GM21381 (cell line): ENCODE results near the gene ATP6V0A4.
"Not testable (repeated sequence)": the region's sequence is repeated elsewhere in the genome, so short reads cannot be mapped to it uniquely, and the experiment has no call there.

Experiments used
- ATAC-seq: cut with Tn5 transposase; IDR thresholded peaks from one replicate; pipeline ENCODE4 v1.9.1; 2021; ENCODE audit warnings: mild to moderate bottlenecking, moderate library complexity; ENCODE audit not compliant: unreplicated experiment

ATP6V0A4 gene

DNA sequence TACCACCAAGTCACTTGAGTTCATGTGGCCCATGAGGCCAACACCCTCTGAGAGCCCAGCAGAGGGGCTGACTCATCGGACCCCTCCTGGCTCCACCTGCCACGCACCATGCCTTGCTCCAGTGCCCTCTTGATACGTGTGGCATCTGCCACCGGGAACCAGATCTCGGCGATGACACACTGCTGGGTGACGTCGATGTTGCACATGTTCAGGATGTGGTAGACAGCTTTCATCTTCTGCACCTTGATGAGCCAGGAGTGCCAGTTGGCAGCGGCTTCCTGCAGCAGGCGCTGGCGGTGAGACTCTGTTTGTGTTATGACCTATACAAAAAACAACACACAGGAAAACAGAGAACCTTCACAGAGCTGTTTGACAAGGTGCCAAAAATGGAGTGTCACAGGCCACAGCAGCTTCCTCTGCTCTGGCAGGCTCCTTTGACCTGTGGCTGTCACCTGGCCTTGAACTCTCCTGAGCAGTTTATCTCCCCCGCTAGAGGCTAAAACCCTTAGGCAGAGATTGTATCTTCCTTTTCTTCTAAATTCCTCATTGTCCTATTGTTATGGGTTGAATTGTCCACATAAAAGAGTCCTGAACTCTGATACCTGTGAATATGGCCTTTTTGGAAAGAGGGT, 45.4 kb downstream of the ATP6V0A4 start:
- ATAC-seq: peak; percentile 78

DNA sequence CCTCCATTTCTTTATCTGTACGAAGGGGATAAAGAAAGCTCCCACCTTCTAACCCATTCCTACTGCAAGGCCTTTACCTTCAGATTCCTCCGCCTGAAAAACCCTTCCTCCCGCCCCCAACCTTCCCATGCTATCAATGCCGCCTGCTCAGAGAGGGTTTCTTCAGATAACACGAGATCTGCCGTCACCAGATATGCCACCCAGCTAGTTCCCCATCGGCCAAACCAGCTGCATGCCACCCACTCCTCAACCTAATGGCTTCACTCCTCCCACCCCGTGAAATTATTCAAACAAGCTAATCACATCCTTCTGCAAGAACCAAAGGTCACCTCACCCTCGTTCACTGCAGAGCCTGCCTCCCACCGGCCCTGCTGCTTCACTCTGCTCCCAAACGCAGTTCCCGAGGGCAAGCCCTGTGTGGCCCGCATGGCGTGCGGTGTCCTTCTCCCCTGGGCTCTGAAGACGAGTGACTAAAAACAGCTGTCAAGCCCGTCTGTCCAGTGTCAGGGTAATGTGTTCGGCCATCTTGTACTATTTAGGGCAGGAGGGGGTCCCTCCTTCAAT, 47.0 kb downstream of the ATP6V0A4 start:
- no peak for ATAC-seq

DNA sequence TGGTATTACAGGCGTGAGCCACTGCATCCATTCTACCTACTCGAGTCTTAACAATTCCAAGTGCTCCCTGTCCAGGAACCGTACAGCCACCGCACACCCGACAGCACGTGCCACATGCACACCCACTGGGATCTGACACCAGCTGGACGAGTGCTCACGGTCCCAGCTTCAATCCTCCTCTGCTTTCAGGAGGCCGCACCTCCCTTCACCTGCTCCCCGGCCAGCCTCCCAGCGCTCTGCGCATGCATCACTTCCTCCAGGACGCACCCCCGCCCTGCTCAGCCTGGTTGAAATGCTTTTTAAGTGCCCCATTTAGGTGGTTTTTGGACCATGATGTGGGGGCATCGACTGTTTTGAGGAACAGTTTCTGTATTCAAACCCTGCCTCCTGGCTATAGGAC, 47.5 kb downstream of the ATP6V0A4 start:
- no peak for ATAC-seq

DNA sequence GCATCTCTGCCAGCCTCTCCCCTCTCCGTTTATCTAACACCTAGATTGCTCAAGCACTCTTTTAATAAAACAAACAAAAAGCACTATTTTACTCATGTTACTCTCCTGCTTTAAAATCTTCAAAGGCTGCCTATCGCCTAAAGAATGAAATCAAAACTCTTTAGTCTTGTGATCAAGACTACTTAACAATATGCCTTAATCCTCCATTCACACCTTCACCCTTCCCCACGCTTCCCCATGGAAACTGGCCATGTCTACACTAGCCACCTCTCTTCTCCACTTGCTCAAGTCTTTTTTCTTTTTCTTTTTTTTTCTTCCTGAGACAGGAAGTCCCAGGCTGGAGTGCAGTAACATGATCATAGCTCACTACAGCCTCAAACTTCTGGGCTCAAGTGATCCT, 48.0 kb downstream of the ATP6V0A4 start:
- no peak for ATAC-seq

DNA sequence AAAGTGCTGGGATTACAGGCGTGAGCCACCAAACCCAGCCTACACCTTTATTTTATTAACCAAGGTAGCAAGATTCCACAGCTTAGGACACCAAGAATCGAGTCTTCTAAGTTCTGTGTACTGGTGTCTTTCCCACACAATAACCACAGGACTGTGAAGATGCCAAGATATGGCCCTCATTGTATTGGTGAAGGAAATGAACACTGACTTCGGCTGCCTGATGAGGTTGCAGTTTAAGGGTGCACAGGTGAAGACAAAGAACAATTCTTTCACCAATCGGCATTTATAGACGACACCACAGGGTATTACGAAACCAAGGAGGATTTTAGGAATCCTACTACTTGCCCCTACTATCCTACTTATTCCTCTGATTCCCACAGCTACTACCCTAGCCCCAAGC, 49.3 kb downstream of the ATP6V0A4 start:
- ATAC-seq: no peak

DNA sequence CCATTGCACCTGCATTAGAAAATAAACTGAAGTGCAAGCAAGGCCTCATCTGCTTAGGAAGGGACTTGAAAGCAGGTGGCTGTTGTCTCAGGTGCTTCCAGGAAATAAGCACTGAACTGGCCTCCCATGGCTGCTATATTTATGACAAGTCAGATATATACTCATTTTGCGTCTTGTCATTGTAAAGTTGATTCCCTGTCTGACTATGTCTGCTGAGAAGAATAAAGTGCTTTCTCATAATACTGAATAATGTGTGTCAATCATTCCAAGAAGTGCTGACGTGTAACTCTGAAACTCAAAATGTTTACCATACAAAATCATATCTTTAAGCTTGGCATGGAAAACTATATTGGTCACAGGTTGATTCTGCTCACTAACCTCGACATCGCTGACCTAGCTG, 51.9 kb downstream of the ATP6V0A4 start:
- no peak for ATAC-seq

DNA sequence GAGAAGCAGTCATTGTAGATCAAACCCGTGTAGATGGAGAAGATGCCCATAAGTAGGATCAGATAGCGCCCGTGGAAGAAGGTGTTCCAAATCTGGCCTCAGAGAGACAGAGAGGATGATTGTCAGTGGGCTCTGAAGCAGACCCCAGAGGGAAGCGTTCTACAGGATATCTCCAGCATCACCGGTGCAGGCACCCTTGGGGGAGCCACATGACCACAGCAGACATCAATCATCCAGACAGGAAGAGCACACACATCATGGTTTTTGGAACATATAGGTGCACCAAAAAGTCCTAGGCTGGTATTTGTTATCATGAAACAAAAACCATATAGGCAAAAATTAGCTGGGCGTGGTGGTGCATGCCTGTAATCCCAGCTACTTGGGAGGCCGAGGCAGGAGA, 52.8 kb downstream of the ATP6V0A4 start:
- ATAC-seq: no peak

DNA sequence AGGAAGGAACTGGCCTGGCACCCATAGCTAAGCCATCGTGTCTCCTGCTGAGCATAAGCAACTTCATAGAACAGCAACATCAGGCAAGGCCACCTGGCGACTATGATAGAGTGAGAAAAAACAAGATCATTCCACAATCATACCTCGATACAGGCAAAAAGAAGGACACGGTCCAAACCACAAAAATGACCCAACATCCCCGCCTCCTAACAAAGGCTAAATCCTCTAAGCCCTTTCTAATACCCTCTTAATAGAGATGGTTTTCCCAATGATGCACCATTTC, 56.6 kb downstream of the ATP6V0A4 start:
- no peak for ATAC-seq

DNA sequence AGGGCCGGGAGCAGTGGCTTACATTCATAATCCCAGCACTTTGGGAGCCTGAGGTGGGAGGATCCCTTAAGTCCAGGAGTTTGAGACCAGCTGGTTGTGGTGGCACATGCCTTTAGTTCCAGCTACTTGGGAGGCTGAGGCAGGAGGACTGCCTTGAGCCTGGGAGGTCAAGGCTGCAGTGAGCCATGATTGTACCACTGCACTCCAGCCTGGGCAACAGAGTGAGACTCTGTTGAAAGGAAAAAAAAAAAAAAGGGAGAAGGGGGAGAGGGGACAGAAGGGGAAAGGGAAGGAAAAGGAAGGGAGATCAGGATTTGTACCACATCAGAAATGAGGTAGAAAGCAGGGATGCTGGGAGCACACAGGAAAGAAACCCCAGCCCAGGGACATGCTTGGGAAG, 58.1 kb downstream of the ATP6V0A4 start:
- ATAC-seq: no peak

DNA sequence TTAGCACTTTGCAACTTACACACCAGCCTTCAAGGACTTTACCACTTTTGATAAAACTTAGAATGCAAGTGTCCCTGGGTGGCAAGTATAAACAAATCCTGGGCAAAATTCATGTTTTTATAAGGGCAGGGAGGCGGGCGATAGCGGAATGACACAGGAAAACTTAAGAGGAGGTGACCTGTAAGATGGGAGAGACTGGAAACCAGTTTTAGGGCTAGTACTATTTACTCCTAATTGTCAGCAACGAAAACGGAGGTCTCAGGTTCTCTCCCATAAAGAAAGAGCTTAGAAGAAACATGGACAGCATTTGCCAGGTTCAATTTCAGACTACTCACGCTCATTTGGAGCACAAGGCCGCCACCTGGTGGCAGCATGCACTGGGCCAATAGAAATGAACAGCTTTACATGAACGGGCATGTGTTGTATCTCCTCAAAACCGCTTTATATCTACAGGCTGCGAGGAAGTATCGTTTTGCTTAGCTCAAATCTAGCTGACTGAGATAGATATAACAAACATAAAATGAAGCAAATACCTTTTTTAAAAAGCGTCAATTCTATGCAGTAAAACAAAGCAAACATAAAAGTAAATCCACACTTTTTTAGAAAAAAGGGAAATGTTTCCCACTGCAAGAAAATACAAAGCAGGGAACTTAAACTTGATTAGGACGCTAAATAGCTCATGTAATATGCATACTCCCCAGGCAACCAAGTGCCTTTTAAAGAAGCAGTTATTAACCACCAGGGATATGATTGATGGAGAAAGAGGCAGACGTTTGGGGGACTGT, 59.3 kb downstream of the ATP6V0A4 start:
- peak; percentile 82 for ATAC-seq

DNA sequence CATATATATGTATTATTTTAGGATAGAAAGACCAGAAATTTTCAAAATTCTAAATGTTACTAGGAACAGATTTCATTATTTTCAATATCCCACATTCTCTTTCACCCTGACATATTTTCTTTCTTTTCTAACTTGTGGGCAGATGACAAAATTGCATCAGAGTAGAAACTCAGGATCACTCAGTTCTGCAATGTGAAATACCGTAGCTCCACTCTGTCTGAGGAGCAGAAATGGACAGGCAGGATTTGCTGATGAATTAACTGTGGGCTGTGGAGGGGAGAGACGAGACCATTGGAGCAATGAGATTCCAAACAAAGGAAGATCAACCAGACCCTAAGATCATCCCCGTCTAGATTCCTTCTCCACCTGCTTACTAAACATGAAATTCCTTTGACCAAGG, 59.9 kb downstream of the ATP6V0A4 start:
- ATAC-seq: no peak

DNA sequence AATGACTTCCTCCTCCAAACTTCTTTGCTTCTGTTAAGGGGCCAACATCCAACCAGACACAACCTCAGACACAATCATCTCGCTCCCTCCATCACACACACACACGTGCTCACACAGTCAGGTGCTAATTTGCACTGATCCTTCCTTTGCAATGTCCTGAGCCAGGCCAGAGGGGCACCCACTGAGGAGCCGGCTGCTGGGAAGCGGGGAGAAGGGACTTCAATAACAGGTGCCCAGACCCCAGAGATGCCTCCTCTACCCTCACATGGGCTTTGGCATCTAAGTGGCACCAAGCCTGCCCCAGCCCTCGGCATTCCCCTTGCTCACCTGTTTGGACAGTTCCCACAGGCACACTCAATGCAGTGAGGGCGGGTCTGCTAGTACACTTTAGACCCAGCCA, 62.6 kb downstream of the ATP6V0A4 start:
- ATAC-seq: no peak

DNA sequence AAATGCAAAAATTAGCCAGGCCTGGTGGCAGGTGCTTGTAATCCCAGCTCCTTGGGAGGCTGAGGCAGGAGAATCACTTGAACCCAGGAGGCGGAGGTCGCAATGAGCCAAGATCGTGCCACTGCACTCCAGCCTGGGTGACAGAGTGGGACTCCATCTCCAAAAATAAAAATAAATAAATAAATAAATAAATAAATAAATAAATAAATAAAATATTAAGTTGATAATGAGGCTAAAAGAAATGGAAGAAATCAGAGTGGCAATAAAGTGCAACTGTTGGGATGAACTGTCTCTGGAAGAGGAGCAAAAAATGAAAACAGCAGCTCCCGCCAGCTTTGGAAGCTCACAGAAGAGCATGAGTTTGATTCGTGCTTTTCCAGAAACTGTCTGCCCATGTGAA, 66.3 kb downstream of the ATP6V0A4 start:
- ATAC-seq: not testable (repeated sequence)

DNA sequence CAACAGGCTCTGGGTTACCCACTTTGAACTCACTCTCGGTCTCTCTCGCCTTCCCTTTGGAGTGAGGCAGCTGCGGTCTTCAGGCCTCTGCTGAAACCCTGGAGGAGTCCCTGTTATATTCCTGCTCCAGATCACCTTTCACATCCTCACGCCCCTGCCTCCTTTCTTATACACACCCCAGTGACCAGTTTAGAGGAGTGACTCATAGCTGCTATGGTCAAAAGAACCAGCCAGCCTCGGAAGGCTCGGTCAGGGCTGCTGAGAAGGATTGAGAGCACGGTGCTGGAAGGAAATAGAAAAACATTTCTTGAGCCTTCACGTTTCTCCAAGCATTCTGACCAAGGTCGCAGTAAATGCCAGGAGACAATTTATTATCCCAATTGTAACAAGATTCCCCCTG, 68.6 kb downstream of the ATP6V0A4 start:
- no peak for ATAC-seq

DNA sequence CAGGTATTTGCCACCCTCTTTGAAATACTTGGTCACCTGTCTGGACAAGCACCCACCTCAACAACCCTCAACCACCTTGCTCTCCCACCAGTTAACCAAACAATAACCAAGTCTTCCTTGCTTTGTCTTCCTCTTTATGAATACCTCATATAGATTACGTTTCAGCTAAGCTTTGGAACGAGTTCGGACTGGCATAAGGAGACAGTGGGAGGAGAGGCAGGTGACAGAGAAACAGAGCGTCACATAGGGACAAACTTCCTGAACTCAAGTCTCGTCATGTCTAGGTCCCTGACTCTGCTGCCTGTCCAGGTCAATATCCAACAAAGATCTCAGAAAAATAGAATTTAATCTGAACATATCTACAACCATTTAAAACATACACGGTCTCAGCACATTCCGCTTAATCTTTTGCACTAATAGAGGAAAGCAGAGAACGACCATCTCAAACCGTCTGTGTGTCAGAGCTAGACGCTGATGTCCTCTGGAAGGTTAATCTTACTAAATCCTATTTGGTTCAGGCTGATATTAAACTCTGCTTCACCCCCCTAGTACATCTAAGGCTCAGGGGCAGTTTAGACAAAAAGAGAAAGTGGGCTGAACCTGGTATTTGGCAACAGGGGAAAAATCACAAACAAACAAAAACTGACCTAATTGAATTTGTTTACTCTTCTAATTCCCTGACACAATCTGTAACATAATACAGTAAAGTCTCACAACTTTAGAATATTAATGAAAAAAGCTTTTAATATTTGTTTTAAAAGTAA, 70.5 kb downstream of the ATP6V0A4 start:
- no peak for ATAC-seq

DNA sequence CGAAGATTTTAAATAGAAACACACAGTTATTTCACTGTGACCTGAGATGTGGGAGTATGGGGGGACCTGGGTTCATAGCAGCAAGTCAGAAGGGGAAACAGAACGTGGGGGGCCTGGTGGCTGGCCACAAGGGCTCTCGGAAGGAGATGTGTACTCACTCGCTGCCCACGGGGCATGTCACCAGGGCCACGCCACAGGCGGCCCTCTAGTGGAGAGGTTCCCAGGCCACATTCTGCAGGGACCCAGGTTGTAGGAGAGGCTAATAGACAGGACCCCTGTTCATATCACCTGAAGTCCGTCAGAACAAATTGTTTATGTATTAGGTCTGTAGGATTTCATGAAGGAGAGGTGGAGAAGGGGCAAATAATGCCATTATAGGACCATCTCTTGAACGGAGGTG, 71.7 kb downstream of the ATP6V0A4 start:
- no peak for ATAC-seq

DNA sequence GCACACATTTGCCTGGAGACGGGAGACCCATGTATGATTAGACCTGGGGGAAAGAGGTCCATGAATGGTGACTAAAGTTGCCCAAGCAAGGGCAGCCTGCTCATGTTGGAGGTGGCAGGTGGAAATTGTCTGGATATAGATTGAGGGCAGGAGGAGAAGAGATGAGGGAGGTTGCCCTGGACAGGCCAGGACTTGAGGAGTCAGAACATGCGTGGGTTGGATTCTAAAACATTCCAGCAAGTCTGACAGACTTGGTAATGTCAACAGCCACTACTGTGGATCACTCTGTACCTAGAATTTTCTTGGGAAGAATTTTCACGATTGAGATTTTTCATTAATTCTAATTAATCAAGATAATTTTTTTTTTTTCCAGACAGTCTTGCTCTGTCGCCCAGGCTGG, 77.7 kb downstream of the ATP6V0A4 start:
- no peak for ATAC-seq

DNA sequence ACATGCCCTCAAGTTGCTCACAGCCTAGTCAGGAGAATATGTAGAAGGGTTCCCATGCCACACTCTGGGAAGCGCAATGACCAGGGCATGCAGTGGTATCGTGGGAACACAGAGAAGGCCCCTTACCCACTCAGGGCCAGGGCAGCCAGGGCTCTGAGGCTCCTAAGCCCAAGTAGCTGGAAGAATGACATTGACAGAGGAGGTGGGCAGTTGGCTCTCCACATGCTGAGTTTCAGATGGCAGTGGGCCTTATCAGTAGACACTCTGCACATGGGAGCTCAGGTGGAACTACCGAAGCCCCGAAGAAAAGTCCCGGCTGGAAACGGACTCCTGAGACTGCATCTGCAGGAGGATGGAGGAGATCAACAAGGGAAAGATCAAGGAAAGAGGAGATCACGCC, 81.1 kb downstream of the ATP6V0A4 start:
- no peak for ATAC-seq

DNA sequence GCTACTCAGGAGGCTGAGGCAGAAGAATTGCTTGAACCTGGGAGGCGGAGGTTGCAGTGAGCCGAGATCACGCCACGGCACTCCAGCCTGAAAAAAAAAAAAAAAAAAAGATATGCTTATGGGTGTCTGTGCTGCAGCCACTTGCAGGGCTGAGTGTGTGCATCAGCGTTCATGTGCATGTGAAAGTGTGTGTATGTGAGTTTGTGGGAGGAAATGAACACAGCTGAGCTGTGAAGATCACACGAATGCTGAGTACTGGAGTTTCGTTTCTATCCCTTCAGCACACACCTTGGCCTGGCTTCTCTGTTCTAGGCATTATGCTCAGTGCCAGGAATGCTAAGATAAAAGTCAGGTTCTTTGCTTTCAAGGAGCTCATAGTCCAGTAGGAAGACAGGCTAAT, 84.8 kb downstream of the ATP6V0A4 start:
- no peak for ATAC-seq

DNA sequence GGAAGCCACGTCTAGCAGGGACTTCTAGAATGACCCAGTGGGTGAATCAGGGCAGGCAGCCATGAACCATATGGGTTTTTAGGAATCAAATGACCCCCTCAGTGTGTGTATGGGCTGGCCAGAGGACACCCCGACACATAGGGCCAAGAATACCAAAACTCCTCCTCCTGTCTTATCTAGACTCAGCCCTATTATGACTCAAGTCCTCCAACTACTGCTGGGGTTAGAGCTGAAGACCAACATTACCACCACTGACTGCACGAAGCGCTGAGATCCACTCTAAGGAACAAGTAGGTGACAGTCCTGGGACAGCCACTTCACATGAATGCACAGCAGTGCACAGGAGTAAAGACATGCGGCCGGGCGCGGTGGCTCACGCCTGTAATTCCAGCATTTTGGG, 85.3 kb downstream of the ATP6V0A4 start:
- ATAC-seq: no peak

DNA sequence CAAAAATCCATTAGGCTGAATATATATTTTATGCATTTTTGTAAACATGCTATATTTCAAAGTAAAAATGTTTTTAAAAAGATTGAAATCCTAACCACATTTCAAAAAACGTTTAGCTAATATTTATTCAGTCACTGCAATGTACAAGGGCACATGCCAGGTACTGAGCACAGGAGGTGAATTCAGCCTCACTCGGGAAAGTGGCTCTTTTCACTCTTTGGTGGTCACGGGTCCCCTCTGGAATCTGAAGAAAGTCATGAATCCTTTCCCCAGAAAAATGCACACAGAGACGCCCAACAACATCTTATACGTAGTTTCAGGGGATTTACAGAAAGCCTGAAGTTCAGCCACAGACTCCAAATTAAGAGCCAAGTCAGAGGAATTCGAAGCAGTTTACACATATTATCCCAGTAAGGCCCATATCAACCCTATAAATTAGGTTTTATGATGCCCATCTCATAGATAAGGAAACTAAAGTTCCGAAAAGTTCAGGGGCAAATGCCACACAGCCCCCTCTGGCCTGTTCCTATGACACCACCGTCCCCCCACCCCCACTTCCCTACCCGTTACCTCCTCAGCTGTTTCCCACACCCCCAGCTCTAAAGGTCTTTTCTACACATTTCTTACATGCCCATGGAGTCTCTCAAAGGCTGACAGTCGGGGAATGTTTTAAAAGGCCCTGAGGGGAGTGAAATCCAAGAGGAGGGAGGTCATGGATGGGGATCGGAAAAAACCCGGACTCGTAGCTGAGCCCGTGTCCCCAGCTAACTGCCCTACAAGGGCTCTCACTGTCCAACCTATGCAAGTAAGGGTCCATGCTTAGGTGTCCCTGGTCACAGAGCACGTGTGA, 87.2 kb downstream of the ATP6V0A4 start:
- no peak for ATAC-seq
